H1 (cell line): ENCODE data around the gene CLCNKB. TPM values are rescaled to one million over a fixed set of nuclear protein-coding genes. Genes with fewer than 3 reads are reported as not detected.

Experiments used
- CTCF ChIA-PET: fragments of 300-600 bp; sonication (Branson Sonifier 250); formaldehyde crosslinking; loops from one replicate; lab custom pipeline; 2021; ENCODE audit not compliant: partially characterized antibody; lab: Charles Lee
- POLR2A ChIA-PET: fragments of 300-600 bp; sonication (Branson Sonifier 250); formaldehyde crosslinking; loops from one replicate; lab custom pipeline; 2021; ENCODE audit warnings: inconsistent platforms; ENCODE audit not compliant: partially characterized antibody; lab: Charles Lee
- DNase-seq, 2 experiments: peaks; one replicate each; pipeline versions ENCODE4 v3.0.0 to v3.0.0-alpha.2; 2010 to 2022; ENCODE audit warnings: low spot score in 2 of 2, low read depth in 1 of 2, mixed read lengths in 1 of 2
- FAIRE-seq: peaks from 2 replicates; lab custom pipeline; 2011; peaks lifted over from hg19 to GRCh38; lab: Jason Lieb, UNC
- H2AFZ ChIP-seq: 2 replicates; pipeline ENCODE4 v1.8.1; 2012; ENCODE audit warnings: low read length, inconsistent platforms
- H2AK5ac ChIP-seq: 2 replicates; pipeline ENCODE4 v1.6.1; 2013; ENCODE audit warnings: low read depth, low read length
- H2BK120ac ChIP-seq: replicated peaks from 2 replicates; pipeline ENCODE3; 2013; ENCODE audit warnings: low read depth, low read length, inconsistent platforms
- H2BK12ac ChIP-seq: 2 replicates; pipeline ENCODE4 v1.6.1; 2013; ENCODE audit warnings: low read depth, low read length
- H2BK15ac ChIP-seq: 2 replicates; pipeline ENCODE4 v1.6.1; 2013; ENCODE audit warnings: low read length
- H2BK20ac ChIP-seq: 2 replicates; pipeline ENCODE4 v1.6.1; 2013; ENCODE audit warnings: low read length
- H2BK5ac ChIP-seq: 2 replicates; pipeline ENCODE4 v1.6.1; 2013; ENCODE audit warnings: low read depth, low read length
- H3K14ac ChIP-seq: 2 replicates; pipeline ENCODE4 v1.6.1; 2013; ENCODE audit warnings: inconsistent platforms; ENCODE audit not compliant: insufficient read length
- H3K18ac ChIP-seq: 2 replicates; pipeline ENCODE4 v1.6.1; 2013; ENCODE audit warnings: low read length; ENCODE audit errors: extremely low read depth
- H3K23ac ChIP-seq: 2 replicates; pipeline ENCODE4 v1.6.1; 2013; ENCODE audit warnings: inconsistent platforms; ENCODE audit not compliant: insufficient read length
- H3K23me2 ChIP-seq: 2 replicates; pipeline ENCODE4 v1.6.1; 2013; ENCODE audit warnings: low read depth, low read length
- H3K27ac ChIP-seq: 2 replicates; pipeline ENCODE4 v1.6.1; 2011; ENCODE audit warnings: low read depth, low read length, inconsistent platforms
- H3K27me3 ChIP-seq, 4 experiments: replicated peaks in 1 of 4; 1 replicate in 1 of 4; 2 replicates in 3 of 4; pipeline versions ENCODE4 v1.6.1 to v1.8.1; 2011 to 2013; ENCODE audit warnings: low read length in 3 of 4, mild to moderate bottlenecking in 3 of 4, inconsistent platforms in 2 of 4, mixed read lengths in 2 of 4, moderate library complexity in 1 of 4; ENCODE audit not compliant: control insufficient read depth in 3 of 4, insufficient read depth in 3 of 4; ENCODE audit errors: extremely low read depth in 1 of 4
- H3K36me3 ChIP-seq, 4 experiments: 2 replicates each; pipeline versions ENCODE4 v1.6.1 to v1.8.1; 2011 to 2013; ENCODE audit warnings: mild to moderate bottlenecking in 4 of 4, low read length in 3 of 4, moderate library complexity in 2 of 4, control low read depth in 1 of 4, inconsistent platforms in 1 of 4; ENCODE audit not compliant: insufficient read depth in 4 of 4, control insufficient read depth in 2 of 4
- H3K4ac ChIP-seq: replicated peaks from 2 replicates; pipeline ENCODE3; 2013; ENCODE audit warnings: low read length, low read depth, mixed read lengths, inconsistent platforms; ENCODE audit not compliant: insufficient read length
- H3K4me1 ChIP-seq, 4 experiments: replicated peaks in 1 of 4; 1 replicate in 1 of 4; 2 replicates in 3 of 4; pipeline versions ENCODE4 v1.6.1 to v1.8.1; 2011 to 2013; ENCODE audit warnings: low read length in 3 of 4, inconsistent platforms in 2 of 4, mixed read lengths in 1 of 4; ENCODE audit not compliant: insufficient read depth in 4 of 4, control insufficient read depth in 3 of 4
- H3K4me2 ChIP-seq, 2 experiments: 2 replicates each; pipeline versions ENCODE4 v1.6.1 to v1.8.1; 2011 to 2013; ENCODE audit warnings: low read depth in 2 of 2, low read length in 2 of 2, control low read depth in 1 of 2, inconsistent platforms in 1 of 2, mild to moderate bottlenecking in 1 of 2; ENCODE audit not compliant: insufficient read depth in 1 of 2
- H3K4me3 ChIP-seq, 4 experiments: fragments of 200-600, 300-600 bp in 1 of 4; sonication (generic), shearing (Covaris generic), sonication (Bioruptor Twin) in 1 of 4; 2 replicates each; pipeline versions ENCODE4 v1.5.1 to v1.8.1; 2011 to 2016; ENCODE audit warnings: low read length in 4 of 4, low read depth in 3 of 4, control low read depth in 2 of 4, inconsistent platforms in 2 of 4, mild to moderate bottlenecking in 2 of 4, mixed read lengths in 1 of 4, moderate library complexity in 1 of 4; ENCODE audit not compliant: insufficient read depth in 2 of 4; ENCODE audit errors: extremely low read depth in 1 of 4
- H3K56ac ChIP-seq: replicated peaks from 2 replicates; pipeline ENCODE3; 2013; ENCODE audit warnings: low read depth, mild to moderate bottlenecking, mixed read lengths, low read length, inconsistent platforms; ENCODE audit not compliant: insufficient read length
- H3K79me1 ChIP-seq: 2 replicates; pipeline ENCODE4 v1.6.1; 2013; ENCODE audit warnings: low read depth, low read length, control low read depth
- H3K79me2 ChIP-seq, 2 experiments: 2 replicates each; pipeline versions ENCODE4 v1.6.1 to v1.8.1; 2012 to 2013; ENCODE audit warnings: low read length in 2 of 2, mild to moderate bottlenecking in 2 of 2, inconsistent platforms in 1 of 2; ENCODE audit not compliant: insufficient read depth in 2 of 2, control insufficient read depth in 1 of 2
- H3K9ac ChIP-seq, 4 experiments: replicated peaks in 1 of 4; 1 replicate in 1 of 4; 2 replicates in 3 of 4; pipeline versions ENCODE4 v1.6.1 to v1.8.1; 2011 to 2013; ENCODE audit warnings: low read depth in 3 of 4, low read length in 3 of 4, control low read depth in 2 of 4, mild to moderate bottlenecking in 2 of 4, moderate library complexity in 2 of 4, inconsistent platforms in 1 of 4; ENCODE audit errors: extremely low read depth in 1 of 4
- H3K9me3 ChIP-seq, 2 experiments: 2 replicates each; pipeline versions ENCODE4 v1.6.1 to v1.8.1; 2012 to 2013; ENCODE audit warnings: mild to moderate bottlenecking in 2 of 2, moderate library complexity in 2 of 2, control low read depth in 1 of 2, inconsistent platforms in 1 of 2, low read depth in 1 of 2, low read length in 1 of 2, mixed read lengths in 1 of 2; ENCODE audit not compliant: insufficient read depth in 2 of 2
- H4K20me1 ChIP-seq, 2 experiments: replicated peaks in 1 of 2; 2 replicates each; pipeline versions ENCODE3 to v1.8.1; 2011 to 2013; ENCODE audit warnings: inconsistent platforms in 2 of 2, low read length in 2 of 2, mild to moderate bottlenecking in 1 of 2; ENCODE audit not compliant: insufficient read depth in 2 of 2, control insufficient read depth in 1 of 2
- H4K5ac ChIP-seq: 2 replicates; pipeline ENCODE4 v1.6.1; 2013; ENCODE audit warnings: low read length, low read depth, mixed read lengths, inconsistent platforms; ENCODE audit not compliant: insufficient read length
- H4K8ac ChIP-seq: 2 replicates; pipeline ENCODE4 v1.8.0; 2013; ENCODE audit warnings: mild to moderate bottlenecking, moderate library complexity, low read length, inconsistent platforms; ENCODE audit not compliant: insufficient read depth; ENCODE audit errors: extremely low read depth
- H4K91ac ChIP-seq: replicated peaks from 2 replicates; pipeline ENCODE3; 2013; ENCODE audit warnings: low read length, mixed read lengths, inconsistent platforms; ENCODE audit not compliant: insufficient read length
- CHD2 ChIP-seq: IDR thresholded peaks from 2 replicates; pipeline ENCODE4 v1.6.1; 2012; ENCODE audit warnings: low read length, improper control_type of control experiment
- MAFK ChIP-seq: IDR thresholded peaks from 2 replicates; pipeline ENCODE4 v1.6.1; 2012; ENCODE audit warnings: low read depth, mild to moderate bottlenecking, improper control_type of control experiment, low read length
- RBBP5 ChIP-seq: IDR thresholded peaks from 2 replicates; pipeline ENCODE4 v1.7.1; 2012; ENCODE audit warnings: low read depth, mild to moderate bottlenecking, inconsistent platforms, low read length, moderate library complexity, borderline replicate concordance
- SIX5 ChIP-seq: IDR thresholded peaks from 2 replicates; pipeline ENCODE4 v1.6.1; 2011; ENCODE audit warnings: mild to moderate bottlenecking, low read depth, low read length
- SP4 ChIP-seq: IDR thresholded peaks from 2 replicates; pipeline ENCODE4 v1.6.1; 2012; ENCODE audit warnings: low read length, inconsistent platforms
- SUZ12 ChIP-seq: fragments of 200-600 bp; sonication (generic); IDR thresholded peaks from 2 replicates; pipeline ENCODE4 v1.6.1; 2012; ENCODE audit warnings: mild to moderate bottlenecking, inconsistent platforms, low read length, moderate library complexity, mixed read lengths
- TAF1 ChIP-seq: IDR thresholded peaks from 2 replicates; pipeline ENCODE4 v1.6.1; 2011; ENCODE audit warnings: mild to moderate bottlenecking, low read depth, low read length
- WGBS, 2 experiments: shearing (Covaris generic) in 1 of 2; methylation state at CpG; one replicate each; pipeline versions ENCODE4 v1.1.6 to v1.1.7; 2013 to 2015; ENCODE audit warnings: low lambda C conversion rate in 2 of 2, mixed read lengths in 2 of 2, inconsistent platforms in 1 of 2, low coverage in 1 of 2, missing lambda C conversion rate in 1 of 2; ENCODE audit not compliant: insufficient replicate concordance in 2 of 2, insufficient coverage in 1 of 2, insufficient read length in 1 of 2; ENCODE audit errors: extremely low coverage in 1 of 2, missing lambda C conversion rate in 1 of 2; 5-methylcytosine and 5-hydroxymethylcytosine counted together
- polyA plus RNA-seq, 7 experiments: library from polyadenylated mRNA; depleted of rRNA in 3 of 7; stranded (reverse) in 5 of 7; unstranded in 2 of 7; fragments of >200 nt in 5 of 7; fragments of 200-250 nt in 2 of 7; gene quantifications; 1 replicate in 5 of 7; 2 replicates in 1 of 7; 4 replicates in 1 of 7; pipeline versions ENCODE4 v1.2.1 to v1.2.3, GENCODE V29; 2011 to 2013; ENCODE audit warnings: missing spikeins in 2 of 7, mixed read lengths in 2 of 7
- total RNA-seq: library from RNA; stranded (reverse); fragmentation: NEBNext Ultra II Directional; extraction: Animal tissue kit (Norgen Biotek cat#: 25700); gene quantifications from 2 replicates; pipeline ENCODE4 v1.2.1, GENCODE V29; 2021
- TF ChIP-seq, protein P1 (sequence below): IDR thresholded peaks from 2 replicates; pipeline ENCODE4 v1.6.1; 2012; ENCODE audit warnings: inconsistent platforms
- TF ChIP-seq, protein P2 (sequence below), 3 experiments: IDR thresholded peaks; 1 replicate in 2 of 3; 2 replicates in 1 of 3; pipeline versions ENCODE4 v1.5.1 to v1.6.1; 2011; ENCODE audit warnings: low read length in 3 of 3, mild to moderate bottlenecking in 3 of 3, inconsistent platforms in 2 of 3, low read depth in 1 of 3, moderate library complexity in 1 of 3; ENCODE audit not compliant: insufficient read depth in 1 of 3; ENCODE audit errors: control extremely low read depth in 1 of 3

CLCNKB gene
- total and polyA plus RNA-seq, 2 of the 8 experiments (the other 6 are each of a cell fraction or from before 2014, with no cell fraction given): 1.2 to 3.5 TPM

DNA sequence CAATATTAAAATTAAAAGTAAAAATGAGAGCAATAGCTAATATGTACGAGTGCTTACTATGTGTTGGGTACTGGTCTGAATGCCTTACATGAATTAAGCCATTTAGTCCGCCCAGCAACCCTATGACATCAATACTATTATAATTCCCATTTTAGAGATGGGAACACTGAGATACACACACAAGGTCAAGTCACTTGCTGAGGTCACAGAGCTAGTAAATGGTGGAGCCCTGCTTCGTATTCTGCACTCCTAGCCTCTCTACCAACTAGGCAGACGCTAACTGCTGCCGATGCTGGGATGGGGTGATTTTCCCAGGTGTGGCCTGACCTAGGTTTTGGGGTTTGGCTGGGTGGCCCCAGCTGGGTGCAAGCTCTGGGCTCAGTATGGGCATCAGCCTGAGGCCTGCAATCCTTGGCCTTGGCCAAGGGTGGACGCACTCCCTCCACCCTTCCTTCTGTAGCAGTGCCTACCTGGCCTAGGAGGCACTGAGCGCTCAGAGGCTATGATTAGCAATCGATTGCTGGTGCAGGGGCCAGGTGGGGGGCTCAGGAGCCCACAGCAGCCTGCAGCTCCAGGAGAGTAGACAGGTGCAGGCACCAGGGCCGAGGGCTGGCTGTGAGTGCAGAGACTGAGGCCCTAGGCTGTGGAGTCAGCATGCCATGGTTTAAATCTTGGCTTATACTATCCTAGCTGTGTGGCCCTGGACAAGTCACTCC lies 27.2 kb downstream of the CLCNKB start:
- H2BK12ac ChIP-seq: no peak overlapping the region
- H2BK20ac ChIP-seq: no peak overlapping the region
- no peaks in the 10 kb centered on the region for H3K36me3 ChIP-seq
- H4K8ac ChIP-seq: no peak overlapping the region
- peaks cover 0 to 10% of the 10 kb centered on the region in 2 experiments for H4K20me1 ChIP-seq
- 89% methylated on average over 9 of the region's 9 CpGs; no CpG with 5 or more reads in 1 of the 2 experiments for WGBS, 2 experiments
- H3K56ac ChIP-seq: no peak overlapping the region
- H3K14ac ChIP-seq: no peak overlapping the region
- H3K18ac ChIP-seq: no peak overlapping the region
- ChIA-PET POLR2A (no interaction called here), CTCF (interaction anchor here (1.2 to 21.9 kb wide), 7 partner anchors 9 to 175 kb away, joined by 3 to 569 read pairs (median 10); partner anchors contain the start of gene EPHA2)
- H3K9me3 ChIP-seq: no peaks in the 10 kb centered on the region
- no peak overlapping the region for H2AFZ ChIP-seq
- peaks cover 4 to 36% (median 28%) of the 10 kb centered on the region in 4 experiments for H3K27me3 ChIP-seq
- H3K4me2 ChIP-seq: no peak overlapping the region
- H2BK5ac ChIP-seq: no peak overlapping the region
- no peak overlapping the region for H4K5ac ChIP-seq
- H3K9ac ChIP-seq: no peak overlapping the region
- H3K4me1 ChIP-seq: peaks cover 5 to 26% (median 12%) of the 10 kb centered on the region in 4 experiments
- no peak for DNase-seq
- no peaks in the 10 kb centered on the region for H3K79me1 ChIP-seq
- H3K23me2 ChIP-seq: peaks cover 11% of the 10 kb centered on the region
- no peak overlapping the region for H4K91ac ChIP-seq
- no peak for FAIRE-seq
- H3K4me3 ChIP-seq: no peak overlapping the region
- H3K4ac ChIP-seq: no peak overlapping the region
- no peak overlapping the region for H3K27ac ChIP-seq
- H3K79me2 ChIP-seq: no peaks in the 10 kb centered on the region
- H3K23ac ChIP-seq: no peak overlapping the region
- H2AK5ac ChIP-seq: no peak overlapping the region
- H2BK15ac ChIP-seq: no peak overlapping the region
- H2BK120ac ChIP-seq: no peak overlapping the region
- TF ChIP-seq TAF1 (no peak), SUZ12 (no peak), CHD2 (no peak), RBBP5 (no peak), SIX5 (no peak), SP4 (no peak), MAFK (no peak)
- TF ChIP-seq, protein P1, sequence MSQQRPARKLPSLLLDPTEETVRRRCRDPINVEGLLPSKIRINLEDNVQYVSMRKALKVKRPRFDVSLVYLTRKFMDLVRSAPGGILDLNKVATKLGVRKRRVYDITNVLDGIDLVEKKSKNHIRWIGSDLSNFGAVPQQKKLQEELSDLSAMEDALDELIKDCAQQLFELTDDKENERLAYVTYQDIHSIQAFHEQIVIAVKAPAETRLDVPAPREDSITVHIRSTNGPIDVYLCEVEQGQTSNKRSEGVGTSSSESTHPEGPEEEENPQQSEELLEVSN: no peak
- TF ChIP-seq, protein P2, sequence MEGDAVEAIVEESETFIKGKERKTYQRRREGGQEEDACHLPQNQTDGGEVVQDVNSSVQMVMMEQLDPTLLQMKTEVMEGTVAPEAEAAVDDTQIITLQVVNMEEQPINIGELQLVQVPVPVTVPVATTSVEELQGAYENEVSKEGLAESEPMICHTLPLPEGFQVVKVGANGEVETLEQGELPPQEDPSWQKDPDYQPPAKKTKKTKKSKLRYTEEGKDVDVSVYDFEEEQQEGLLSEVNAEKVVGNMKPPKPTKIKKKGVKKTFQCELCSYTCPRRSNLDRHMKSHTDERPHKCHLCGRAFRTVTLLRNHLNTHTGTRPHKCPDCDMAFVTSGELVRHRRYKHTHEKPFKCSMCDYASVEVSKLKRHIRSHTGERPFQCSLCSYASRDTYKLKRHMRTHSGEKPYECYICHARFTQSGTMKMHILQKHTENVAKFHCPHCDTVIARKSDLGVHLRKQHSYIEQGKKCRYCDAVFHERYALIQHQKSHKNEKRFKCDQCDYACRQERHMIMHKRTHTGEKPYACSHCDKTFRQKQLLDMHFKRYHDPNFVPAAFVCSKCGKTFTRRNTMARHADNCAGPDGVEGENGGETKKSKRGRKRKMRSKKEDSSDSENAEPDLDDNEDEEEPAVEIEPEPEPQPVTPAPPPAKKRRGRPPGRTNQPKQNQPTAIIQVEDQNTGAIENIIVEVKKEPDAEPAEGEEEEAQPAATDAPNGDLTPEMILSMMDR (IDR thresholded peaks at IDR 0.05; ENCODE audit: control extremely low read depth in 1 of 3, insufficient read depth in 1 of 3, low read depth in 1 of 3, low read length in 3 of 3): no peak
